ENCODE results near the gene KLHDC7A. TPM values are rescaled to one million over a fixed set of nuclear protein-coding genes. Genes with fewer than 3 reads are reported as not detected.

The KLHDC7A gene
- total RNA-seq, 3 donors from 2014 or later: not detected

DNA sequence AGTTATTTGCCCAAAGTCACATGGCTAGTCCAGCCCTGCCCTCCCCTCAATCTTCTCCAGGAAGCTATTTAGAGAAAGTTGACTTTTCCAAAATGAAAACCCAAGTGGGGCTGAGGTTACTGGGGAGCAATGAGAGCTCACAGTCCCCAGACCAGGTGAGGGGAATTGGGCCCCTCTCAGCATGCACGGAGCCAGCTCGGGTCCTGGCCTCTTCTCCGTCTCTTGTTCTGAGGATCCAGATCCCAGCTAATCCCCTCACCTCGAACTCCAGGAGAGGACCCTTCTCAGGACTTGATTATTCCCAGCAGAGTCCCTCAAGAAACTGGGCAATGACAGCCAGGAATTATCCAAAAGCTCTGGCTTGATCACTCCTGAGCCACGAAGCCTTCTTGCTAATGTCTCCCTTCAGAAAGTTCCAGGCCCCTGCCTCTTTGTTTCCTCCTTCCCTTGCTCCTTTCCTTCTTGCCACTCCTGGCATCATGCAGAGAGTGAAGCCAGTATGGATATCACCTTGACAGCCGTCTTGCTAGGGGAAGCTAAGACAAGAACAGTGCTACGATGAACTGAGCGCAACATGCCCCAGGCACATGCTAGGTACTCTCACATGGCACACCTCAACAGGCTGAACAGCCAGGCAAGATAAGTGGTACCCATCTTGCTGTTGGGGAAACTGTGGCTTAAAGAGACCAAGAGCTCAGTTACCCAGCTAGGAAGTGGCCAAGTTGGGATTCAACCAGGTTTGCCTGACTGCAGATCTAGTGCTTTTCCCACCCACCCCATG is 51.9 kb downstream of the KLHDC7A start:
- no peaks in the 10 kb centered on the region for H3K9me3 Mint-ChIP-seq
- no peak for DNase-seq
- no peak overlapping the region for H3K4me3 Mint-ChIP-seq
- H3K27me3 Mint-ChIP-seq (ENCODE audit: low read depth): peaks cover 34% of the 10 kb centered on the region
- H3K4me1 Mint-ChIP-seq (ENCODE audit: low read depth): no peaks in the 10 kb centered on the region
- H3K36me3 Mint-ChIP-seq (ENCODE audit: insufficient read depth): no peaks in the 10 kb centered on the region
- ATAC-seq: no peak

DNA sequence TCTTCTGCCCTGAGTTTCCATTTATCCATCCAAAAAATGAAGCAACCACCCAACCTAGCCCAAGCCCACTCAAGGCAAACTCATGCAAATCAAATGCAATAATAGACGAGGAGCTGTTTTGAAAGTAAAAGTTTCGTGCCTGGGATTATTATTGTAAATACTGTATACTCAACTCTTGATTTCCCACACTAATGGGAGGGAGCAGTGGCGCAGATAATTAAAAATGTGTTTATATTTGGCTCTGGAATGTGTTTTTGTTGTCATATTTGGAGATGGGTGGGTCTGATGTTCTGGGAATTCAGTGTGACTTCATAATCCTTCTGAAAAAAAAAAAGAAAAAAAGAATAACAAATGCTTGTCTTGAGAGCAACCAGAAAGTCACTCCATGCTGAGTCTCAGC is 52.5 kb downstream of the KLHDC7A start:
- DNase-seq (no peak), ATAC-seq (no peak)
- no peaks in the 10 kb centered on the region for H3K4me1 Mint-ChIP-seq (ENCODE audit: low read depth)
- H3K9me3 Mint-ChIP-seq: no peaks in the 10 kb centered on the region
- H3K27me3 Mint-ChIP-seq (ENCODE audit: low read depth): peaks cover 35% of the 10 kb centered on the region
- no peak overlapping the region for H3K4me3 Mint-ChIP-seq
- H3K36me3 Mint-ChIP-seq (ENCODE audit: insufficient read depth): no peaks in the 10 kb centered on the region

DNA sequence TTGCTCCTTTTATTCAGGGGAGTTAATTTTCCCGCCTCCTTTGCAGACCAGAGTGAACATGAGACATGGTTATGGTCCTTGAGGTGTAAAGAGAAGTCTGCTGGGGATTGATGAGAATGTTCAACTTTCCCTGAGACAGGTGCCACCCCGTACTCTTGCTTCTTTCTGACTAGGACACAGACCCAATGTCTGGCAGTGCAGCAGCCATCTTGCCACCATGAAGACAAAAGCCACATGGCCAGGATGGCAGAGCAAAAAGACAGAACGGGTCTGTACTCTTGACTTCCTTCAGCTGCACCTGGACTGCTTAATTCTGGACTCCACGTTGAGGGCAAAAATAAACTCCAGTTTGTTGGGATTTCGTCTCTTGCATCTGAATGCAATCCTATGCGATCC is 54.1 kb downstream of the KLHDC7A start:
- ATAC-seq (no peak), DNase-seq (no peak)
- no peak overlapping the region for H3K4me3 Mint-ChIP-seq
- peaks cover 38% of the 10 kb centered on the region for H3K27me3 Mint-ChIP-seq (ENCODE audit: low read depth)
- no peaks in the 10 kb centered on the region for H3K4me1 Mint-ChIP-seq (ENCODE audit: low read depth)
- no peaks in the 10 kb centered on the region for H3K36me3 Mint-ChIP-seq (ENCODE audit: insufficient read depth)
- H3K9me3 Mint-ChIP-seq: no peaks in the 10 kb centered on the region

Other genes with a start within 250 kb of the KLHDC7A start
- not detected for gene PAX7, start 149.9 kb downstream of the KLHDC7A start, total RNA-seq